GM19395 (cell line): ENCODE measurements around the gene CIRBP.

ENCODE experiments used
- ATAC-seq: cut with Tn5 transposase; IDR thresholded peaks from one replicate; pipeline ENCODE4 v1.9.1; 2021; ENCODE audit warnings: mild to moderate bottlenecking, moderate library complexity; ENCODE audit not compliant: unreplicated experiment

Gene CIRBP

DNA sequence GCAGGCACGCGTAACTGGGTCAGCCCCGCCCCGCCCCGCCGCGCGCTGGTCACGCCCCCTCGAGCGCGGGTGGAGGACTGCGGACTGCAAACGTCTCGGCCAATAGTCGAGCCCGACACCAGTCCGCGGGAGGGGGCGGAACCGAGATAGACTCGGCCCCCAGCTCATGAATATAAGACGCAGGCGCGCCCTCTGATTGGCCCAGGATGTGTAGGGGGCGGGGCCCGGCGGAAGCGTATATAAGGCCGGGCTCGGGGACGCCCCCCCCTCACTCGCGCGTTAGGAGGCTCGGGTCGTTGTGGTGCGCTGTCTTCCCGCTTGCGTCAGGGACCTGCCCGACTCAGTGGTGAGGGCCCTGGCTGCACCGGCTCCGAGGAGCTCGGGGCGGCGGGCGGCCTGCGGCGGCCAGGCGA, at the start of gene CIRBP:
CIRBP (plus strand) TSS at position 268 of the 413 bp plus-strand sequence. CDS start 1,602 bp downstream, outside the sequence.
- ATAC-seq, result peak; percentile 55

DNA sequence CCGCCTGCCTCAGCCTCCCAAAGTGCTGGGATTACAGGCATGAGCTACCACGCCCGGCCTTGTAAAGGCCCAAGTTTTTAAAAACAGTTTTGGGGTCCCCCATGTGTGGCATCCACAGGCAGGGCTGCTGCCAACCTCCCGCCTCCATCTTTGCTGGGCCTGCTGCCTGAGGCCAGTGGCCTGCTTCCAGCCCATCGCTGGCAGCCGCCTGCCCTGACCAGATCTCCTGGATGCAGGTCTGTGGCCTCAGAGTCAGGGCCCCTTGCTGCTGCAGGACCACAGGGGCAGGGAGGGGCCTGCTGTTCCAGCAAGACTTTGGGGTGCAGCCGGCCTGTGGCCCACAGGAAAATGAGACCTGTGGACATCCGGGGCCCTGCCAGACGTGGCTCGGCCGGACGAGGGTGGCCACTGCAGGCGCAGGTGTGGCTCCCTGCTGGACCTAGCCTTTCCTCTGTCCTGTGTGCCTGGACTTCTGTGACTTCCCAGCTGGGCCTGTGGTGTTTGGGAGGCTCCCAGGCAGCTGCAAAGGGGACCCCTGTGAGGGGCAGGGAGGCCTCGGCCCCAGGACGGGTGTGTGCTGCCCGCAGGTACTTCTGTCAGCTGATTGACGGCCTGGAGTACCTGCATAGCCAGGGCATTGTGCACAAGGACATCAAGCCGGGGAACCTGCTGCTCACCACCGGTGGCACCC, 49.2 kb upstream of the CIRBP start:
- ATAC-seq, result no peak

GRCh38 chr19:1220477-1220930, 48.6 kb upstream of the CIRBP start:
- ATAC-seq, result no peak

DNA sequence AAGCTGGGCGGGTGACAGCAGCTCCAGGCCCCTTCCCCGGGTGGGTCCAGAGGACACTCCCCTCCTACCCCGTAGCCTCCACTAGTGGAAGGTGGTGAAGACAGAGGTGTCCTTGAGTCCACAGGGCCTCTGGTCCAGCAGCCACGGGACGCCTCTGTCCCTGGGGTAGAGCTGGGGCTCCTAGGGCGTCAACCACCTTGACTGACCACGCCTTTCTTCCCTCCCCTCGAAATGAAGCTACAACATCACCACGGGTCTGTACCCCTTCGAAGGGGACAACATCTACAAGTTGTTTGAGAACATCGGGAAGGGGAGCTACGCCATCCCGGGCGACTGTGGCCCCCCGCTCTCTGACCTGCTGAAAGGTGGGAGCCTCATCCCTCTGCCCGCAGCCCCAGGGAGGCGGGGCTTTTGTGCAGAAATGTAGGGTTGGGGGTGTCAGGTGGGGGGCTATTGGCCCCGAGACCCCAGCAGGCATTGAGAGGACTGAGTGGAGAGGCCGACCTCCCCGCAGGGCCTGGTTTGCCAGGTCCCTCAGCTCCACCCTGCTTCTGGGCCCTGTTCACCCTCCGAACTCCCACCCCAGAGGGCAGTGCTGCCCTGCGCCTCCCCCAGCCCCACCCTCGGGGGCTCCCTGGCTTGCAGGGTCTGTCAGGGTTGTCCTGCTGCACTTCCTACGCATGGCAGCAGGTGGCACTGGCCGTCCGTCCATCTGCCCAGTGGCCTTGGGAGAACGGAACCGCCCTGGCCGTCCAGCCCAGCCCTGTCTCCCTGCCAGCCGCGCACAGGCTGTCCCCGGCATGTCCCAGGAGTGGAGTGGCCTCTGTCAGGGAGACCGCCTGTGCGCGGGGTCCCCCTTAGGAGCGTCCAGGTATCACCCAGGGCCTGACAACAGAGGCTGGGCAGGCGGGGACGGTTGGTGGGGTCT, 47.9 kb upstream of the CIRBP start:
- ATAC-seq, result no peak

GRCh38 chr19:1221904-1222255, 47.3 kb upstream of the CIRBP start:
- ATAC-seq, result no peak

DNA sequence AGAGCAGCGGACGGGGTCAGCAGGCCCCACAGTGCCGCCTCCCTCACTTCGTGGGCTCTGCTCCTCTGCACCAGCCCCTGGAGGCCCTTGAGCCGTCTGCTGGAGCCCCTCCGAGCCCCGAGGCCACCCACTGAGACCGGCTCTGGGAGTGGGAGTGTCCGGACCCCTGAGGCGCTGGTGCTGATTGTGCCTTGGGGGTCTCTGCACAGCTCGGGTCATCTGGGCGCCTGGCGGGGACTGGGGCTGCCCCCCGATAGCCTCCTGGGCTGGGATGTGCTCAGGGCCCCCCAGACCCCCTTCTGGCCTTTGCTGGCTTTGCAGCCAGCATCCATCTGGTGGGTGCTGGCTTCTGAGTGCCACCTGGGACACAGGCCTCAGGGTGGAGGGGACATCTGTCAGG, 46.7 kb upstream of the CIRBP start:
- ATAC-seq, result no peak

- ATAC-seq, result no peak
Measured at GRCh38 chr19:1223018-1223855, 45.9 kb upstream of the CIRBP start.

DNA sequence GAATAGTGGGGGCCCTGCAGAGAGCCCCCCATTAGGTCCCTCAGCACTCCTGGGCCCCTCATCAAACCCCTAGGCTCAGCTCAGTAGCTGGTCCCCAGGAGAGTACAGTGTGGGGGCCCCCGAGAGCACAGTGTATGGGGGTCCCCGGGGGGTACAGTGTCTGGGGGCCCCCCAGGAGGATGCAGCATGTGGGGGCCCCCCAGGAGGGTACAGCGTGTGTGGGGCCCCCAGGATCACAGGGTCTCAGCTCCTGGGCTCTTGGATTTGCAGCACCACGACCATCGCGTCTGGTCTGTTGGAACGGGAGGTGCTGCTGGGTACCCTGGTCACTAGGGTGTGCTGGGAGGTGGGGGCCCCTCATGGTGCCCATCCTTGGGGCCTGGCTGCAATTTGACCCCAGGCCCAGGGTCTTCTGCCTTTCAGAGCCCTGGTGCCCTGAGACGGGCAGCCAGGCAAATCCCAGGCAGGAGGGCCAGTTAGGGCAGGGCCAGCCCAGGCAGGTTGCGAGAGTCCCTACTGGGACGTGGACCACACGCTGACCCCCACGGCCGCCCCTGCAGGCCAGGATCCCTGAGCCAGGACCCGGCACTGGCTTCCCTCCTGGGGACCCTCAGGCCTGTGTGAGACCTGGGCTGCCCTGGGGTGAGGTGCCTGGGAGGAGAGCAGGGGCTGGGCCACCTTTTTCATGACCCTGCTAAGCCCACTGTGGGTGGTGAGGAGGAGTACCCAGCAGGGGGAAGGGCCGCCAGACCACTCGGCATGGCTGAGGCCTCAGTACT, 44.9 kb upstream of the CIRBP start:
- no peak for ATAC-seq

- no peak for ATAC-seq
Measured at GRCh38 chr19:1224847-1225246, 44.3 kb upstream of the CIRBP start.

GRCh38 chr19:1225440-1226226, 43.5 kb upstream of the CIRBP start:
- no peak for ATAC-seq

GRCh38 chr19:1226227-1226518, 43.0 kb upstream of the CIRBP start:
- no peak for ATAC-seq

GRCh38 chr19:1226522-1227303, 42.4 kb upstream of the CIRBP start:
- ATAC-seq, result no peak

- ATAC-seq, result no peak
Measured at GRCh38 chr19:1227304-1228054, 41.7 kb upstream of the CIRBP start.

- ATAC-seq, result no peak
Measured at GRCh38 chr19:1228161-1228957, 40.8 kb upstream of the CIRBP start.

DNA sequence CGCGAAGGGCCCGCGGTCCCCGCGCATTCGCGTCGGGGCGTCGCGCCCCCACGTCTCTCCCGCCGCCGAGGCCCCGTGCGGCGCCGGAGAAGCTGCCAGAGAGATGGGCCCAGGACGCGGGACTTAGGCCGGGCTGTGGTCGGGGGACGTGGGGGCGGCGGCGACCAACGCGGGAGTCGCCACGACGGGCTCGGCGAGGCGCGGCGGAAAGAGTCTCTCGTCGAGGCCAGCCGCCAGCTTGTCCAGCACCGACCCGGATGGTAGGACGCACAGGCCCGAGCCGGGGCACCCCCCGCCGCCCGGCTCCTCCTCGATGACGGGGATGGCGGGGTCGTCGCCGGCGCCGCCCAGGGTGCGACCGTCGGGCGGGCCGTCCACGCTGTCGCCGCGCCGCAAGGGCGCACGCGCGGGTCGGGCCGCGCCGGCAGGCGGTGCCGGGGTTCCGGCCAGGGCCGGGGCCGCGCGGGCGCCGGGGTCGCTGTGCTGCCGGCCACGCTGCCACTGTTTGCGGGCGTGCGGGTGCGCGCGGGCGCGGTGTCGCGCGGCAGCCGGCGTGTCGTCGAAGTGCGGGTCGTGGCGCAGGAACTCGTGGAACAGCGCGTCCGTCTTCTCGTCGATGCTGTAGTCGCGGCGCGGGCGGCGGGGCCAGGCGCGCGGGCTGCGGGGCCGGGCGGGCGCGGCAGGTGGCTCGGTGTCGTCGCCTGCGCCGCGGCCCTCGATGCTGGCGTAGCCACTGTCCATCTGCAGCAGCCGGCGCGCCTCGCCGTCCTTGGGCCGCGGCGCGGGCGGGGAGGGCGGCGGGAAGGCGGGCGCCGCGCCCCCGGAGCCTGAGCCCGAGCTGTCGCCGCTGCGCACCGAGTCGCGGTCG, 39.8 kb upstream of the CIRBP start:
- ATAC-seq, result no peak

- no peak for ATAC-seq
Measured at GRCh38 chr19:1229924-1230782, 39.0 kb upstream of the CIRBP start.
